DND-41 (cell line): ENCODE measurements around the gene ALDH3B1.

Experiments
- EZH2 ChIP-seq: IDR thresholded peaks from 3 replicates; pipeline ENCODE4 v1.6.1; 2012; ENCODE audit warnings: borderline replicate concordance, low read depth, mild to moderate bottlenecking, moderate library complexity, low read length, inconsistent platforms; ENCODE audit not compliant: severe bottlenecking
- TF ChIP-seq, protein P1 (sequence below): IDR thresholded peaks from 2 replicates; pipeline ENCODE4 v1.5.1; 2012; ENCODE audit warnings: borderline replicate concordance, low read length, moderate library complexity, mild to moderate bottlenecking; ENCODE audit not compliant: poor library complexity, severe bottlenecking; ENCODE audit errors: extremely low read depth

DNA sequence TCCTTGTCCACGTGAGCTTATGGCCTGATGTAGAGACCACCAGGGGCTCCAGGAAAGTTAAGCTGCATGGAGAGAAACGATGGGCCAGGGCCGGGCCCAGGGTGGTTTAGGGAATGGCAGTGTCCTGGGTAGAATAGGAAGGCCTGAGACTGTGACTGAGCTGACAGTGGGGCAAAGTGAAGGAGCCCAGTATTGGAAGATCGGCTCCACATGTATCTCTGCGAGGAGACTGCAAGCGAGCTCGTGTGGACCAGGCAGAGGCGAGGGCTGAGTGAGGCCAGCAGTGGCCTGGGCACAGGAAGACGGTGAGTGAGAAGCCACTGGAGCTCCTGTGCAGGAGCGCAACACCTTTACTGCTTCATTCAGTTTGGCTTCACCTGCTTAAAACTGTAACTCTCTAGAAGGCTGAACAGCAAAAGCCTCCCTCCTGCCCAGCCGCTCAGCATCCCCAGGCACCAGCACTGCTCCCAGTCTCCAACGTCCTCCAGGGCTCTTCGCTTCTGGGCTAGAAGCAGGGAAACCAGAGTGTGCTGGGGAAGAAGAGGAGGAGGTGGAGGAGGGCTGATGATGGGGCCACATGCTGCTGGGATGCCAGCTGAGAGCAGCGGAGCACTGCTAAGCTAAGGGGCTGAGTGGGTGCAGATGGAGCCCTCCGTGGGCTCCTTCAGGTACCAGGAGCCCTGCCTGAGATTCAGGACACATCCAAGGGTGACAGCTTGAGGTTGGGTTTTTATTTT is 42.2 kb downstream of the ALDH3B1 start:
- TF ChIP-seq, protein P1, sequence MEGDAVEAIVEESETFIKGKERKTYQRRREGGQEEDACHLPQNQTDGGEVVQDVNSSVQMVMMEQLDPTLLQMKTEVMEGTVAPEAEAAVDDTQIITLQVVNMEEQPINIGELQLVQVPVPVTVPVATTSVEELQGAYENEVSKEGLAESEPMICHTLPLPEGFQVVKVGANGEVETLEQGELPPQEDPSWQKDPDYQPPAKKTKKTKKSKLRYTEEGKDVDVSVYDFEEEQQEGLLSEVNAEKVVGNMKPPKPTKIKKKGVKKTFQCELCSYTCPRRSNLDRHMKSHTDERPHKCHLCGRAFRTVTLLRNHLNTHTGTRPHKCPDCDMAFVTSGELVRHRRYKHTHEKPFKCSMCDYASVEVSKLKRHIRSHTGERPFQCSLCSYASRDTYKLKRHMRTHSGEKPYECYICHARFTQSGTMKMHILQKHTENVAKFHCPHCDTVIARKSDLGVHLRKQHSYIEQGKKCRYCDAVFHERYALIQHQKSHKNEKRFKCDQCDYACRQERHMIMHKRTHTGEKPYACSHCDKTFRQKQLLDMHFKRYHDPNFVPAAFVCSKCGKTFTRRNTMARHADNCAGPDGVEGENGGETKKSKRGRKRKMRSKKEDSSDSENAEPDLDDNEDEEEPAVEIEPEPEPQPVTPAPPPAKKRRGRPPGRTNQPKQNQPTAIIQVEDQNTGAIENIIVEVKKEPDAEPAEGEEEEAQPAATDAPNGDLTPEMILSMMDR, result no peak
- no peak for TF ChIP-seq EZH2
